NB4 (cell line): ENCODE measurements around the gene KASH5.

ENCODE experiments used
- DNase-seq: peaks from one replicate; pipeline ENCODE4 v3.0.0; 2010; ENCODE audit warnings: low read depth
- H3K4me3 ChIP-seq: one replicate; pipeline ENCODE4 v1.5.1; 2011; ENCODE audit warnings: mild to moderate bottlenecking, low read depth, low read length, moderate library complexity
- MYC ChIP-seq: IDR thresholded peaks from 2 replicates; pipeline ENCODE4 v1.6.1; 2011; ENCODE audit warnings: low read depth, low read length
- POLR2A ChIP-seq: IDR thresholded peaks from 2 replicates; pipeline ENCODE4 v1.6.1; 2011; ENCODE audit warnings: mild to moderate bottlenecking; ENCODE audit not compliant: insufficient read length; ENCODE audit errors: extremely low read depth
- TF ChIP-seq, protein P1 (sequence below): IDR thresholded peaks from one replicate; pipeline ENCODE4 v1.5.1; 2012; ENCODE audit warnings: low read depth, low read length
- TF ChIP-seq, protein P2 (sequence below): IDR thresholded peaks from 2 replicates; pipeline ENCODE4 v1.6.1; 2011; ENCODE audit warnings: low read depth, low read length

The KASH5 gene

GRCh38 chr19:49451430-49452181, 63.6 kb downstream of the KASH5 start, which contains the start of gene PIH1D1:
TSS of gene PIH1D1 (minus strand) at chr19:49451814. CDS start at chr19:49451574, 240 bp downstream.
- TF ChIP-seq, protein P1, sequence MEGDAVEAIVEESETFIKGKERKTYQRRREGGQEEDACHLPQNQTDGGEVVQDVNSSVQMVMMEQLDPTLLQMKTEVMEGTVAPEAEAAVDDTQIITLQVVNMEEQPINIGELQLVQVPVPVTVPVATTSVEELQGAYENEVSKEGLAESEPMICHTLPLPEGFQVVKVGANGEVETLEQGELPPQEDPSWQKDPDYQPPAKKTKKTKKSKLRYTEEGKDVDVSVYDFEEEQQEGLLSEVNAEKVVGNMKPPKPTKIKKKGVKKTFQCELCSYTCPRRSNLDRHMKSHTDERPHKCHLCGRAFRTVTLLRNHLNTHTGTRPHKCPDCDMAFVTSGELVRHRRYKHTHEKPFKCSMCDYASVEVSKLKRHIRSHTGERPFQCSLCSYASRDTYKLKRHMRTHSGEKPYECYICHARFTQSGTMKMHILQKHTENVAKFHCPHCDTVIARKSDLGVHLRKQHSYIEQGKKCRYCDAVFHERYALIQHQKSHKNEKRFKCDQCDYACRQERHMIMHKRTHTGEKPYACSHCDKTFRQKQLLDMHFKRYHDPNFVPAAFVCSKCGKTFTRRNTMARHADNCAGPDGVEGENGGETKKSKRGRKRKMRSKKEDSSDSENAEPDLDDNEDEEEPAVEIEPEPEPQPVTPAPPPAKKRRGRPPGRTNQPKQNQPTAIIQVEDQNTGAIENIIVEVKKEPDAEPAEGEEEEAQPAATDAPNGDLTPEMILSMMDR, result no peak
- TF ChIP-seq POLR2A, result peak; percentile 88
- TF ChIP-seq, protein P2, sequence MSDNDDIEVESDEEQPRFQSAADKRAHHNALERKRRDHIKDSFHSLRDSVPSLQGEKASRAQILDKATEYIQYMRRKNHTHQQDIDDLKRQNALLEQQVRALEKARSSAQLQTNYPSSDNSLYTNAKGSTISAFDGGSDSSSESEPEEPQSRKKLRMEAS, result peak; percentile 79
- peak; percentile 81 for TF ChIP-seq MYC
- DNase-seq, result peak; percentile 99
- peak within 1 kb of the TSS; percentile 99 for H3K4me3 ChIP-seq

- peak; percentile 98 for TF ChIP-seq POLR2A
- TF ChIP-seq MYC, result peak; percentile 59
- TF ChIP-seq, protein P2, result peak; percentile 60
- TF ChIP-seq, protein P1, result no peak
- peak within 1 kb of the TSS; percentile 99 for H3K4me3 ChIP-seq
- peak; percentile 97 for DNase-seq
Measured at GRCh38 chr19:49453013-49453756, 65.1 kb downstream of the KASH5 start, which contains the start of gene ALDH16A1. TSS of gene ALDH16A1 (plus strand) at chr19:49453225. CDS start at chr19:49453332, 107 bp downstream.

GRCh38 chr19:49453757-49454240, 65.8 kb downstream of the KASH5 start:
- H3K4me3 ChIP-seq, result peak overlapping the region; percentile 99
- DNase-seq, result no peak
- TF ChIP-seq POLR2A (no peak), MYC (no peak)
- TF ChIP-seq, protein P1, result no peak

GRCh38 chr19:49455773-49456172, 67.7 kb downstream of the KASH5 start:
- no peak overlapping the region for H3K4me3 ChIP-seq
- no peak for TF ChIP-seq POLR2A
- TF ChIP-seq, protein P1, result no peak
- no peak for TF ChIP-seq MYC
- TF ChIP-seq, protein P2, result no peak
- no peak for DNase-seq

GRCh38 chr19:49456326-49456725, 68.3 kb downstream of the KASH5 start:
- DNase-seq, result no peak
- no peak overlapping the region for H3K4me3 ChIP-seq
- TF ChIP-seq, protein P2, result no peak
- TF ChIP-seq, protein P1, result no peak
